GM12875 (cell line): ENCODE measurements around the gene PEA15.

Experiments
- H3K4me3 ChIP-seq: one replicate; pipeline ENCODE4 v1.5.1; 2011; ENCODE audit warnings: low read depth, low read length, control low read depth
- CTCF ChIP-seq: IDR thresholded peaks from 2 replicates; pipeline ENCODE4 v1.5.1; 2011; ENCODE audit warnings: low read depth, mild to moderate bottlenecking, control low read depth, inconsistent platforms, low read length, moderate library complexity, borderline replicate concordance; ENCODE audit not compliant: insufficient read depth

Gene PEA15

GRCh38 chr1:160207771-160208556 lies 2.8 kb downstream of the PEA15 start:
- TF ChIP-seq CTCF: no peak
- no peak overlapping the region for H3K4me3 ChIP-seq

GRCh38 chr1:160208557-160209320 lies 3.6 kb downstream of the PEA15 start:
- TF ChIP-seq CTCF: no peak
- H3K4me3 ChIP-seq: no peak overlapping the region

- TF ChIP-seq CTCF: no peak
- H3K4me3 ChIP-seq: no peak overlapping the region
These were observed 4.3 kb downstream of the PEA15 start for GRCh38 chr1:160209321-160210046.

GRCh38 chr1:160210561-160210960 lies 5.4 kb downstream of the PEA15 start:
- no peak for TF ChIP-seq CTCF
- H3K4me3 ChIP-seq: no peak overlapping the region

GRCh38 chr1:160211046-160211790 lies 6.0 kb downstream of the PEA15 start:
- H3K4me3 ChIP-seq: no peak overlapping the region
- TF ChIP-seq CTCF: no peak

GRCh38 chr1:160214481-160215140 lies 9.4 kb downstream of the PEA15 start:
- no peak overlapping the region for H3K4me3 ChIP-seq
- TF ChIP-seq CTCF: no peak
